Neural progenitor cell (in vitro differentiated cells): ENCODE data around the gene FAM13B. TPM values are rescaled to one million over a fixed set of nuclear protein-coding genes. Genes with fewer than 3 reads are reported as not detected.

Experiments
- DNase-seq: peaks from one replicate; pipeline ENCODE4 v3.0.0-alpha.2; 2016; ENCODE audit warnings: low spot score
- H2AFZ ChIP-seq: fragments of 200-600 bp; sonication (generic); replicated peaks from 2 replicates; pipeline ENCODE4 v1.6.1; 2016; ENCODE audit warnings: antibody characterized with exemption
- H3F3A ChIP-seq: fragments of 200-600 bp; sonication (generic); 2 replicates; pipeline ENCODE4 v1.6.1; 2016; ENCODE audit warnings: antibody characterized with exemption, low read depth
- H3K27ac ChIP-seq: fragments of 200-600 bp; sonication (generic); 2 replicates; pipeline ENCODE4 v1.5.1; 2016; ENCODE audit warnings: mild to moderate bottlenecking
- H3K27me3 ChIP-seq: fragments of 200-600 bp; sonication (generic); 2 replicates; pipeline ENCODE4 v1.6.1; 2016; ENCODE audit warnings: mild to moderate bottlenecking, moderate library complexity
- H3K36me3 ChIP-seq: fragments of 200-600 bp; sonication (generic); 2 replicates; pipeline ENCODE4 v1.5.1; 2016
- H3K4me1 ChIP-seq: fragments of 200-600 bp; sonication (generic); 2 replicates; pipeline ENCODE4 v1.6.1; 2016; ENCODE audit warnings: mixed run types
- H3K4me2 ChIP-seq: fragments of 200-600 bp; sonication (generic); 2 replicates; pipeline ENCODE4 v1.6.1; 2016
- H3K4me3 ChIP-seq: fragments of 200-600 bp; sonication (generic); 2 replicates; pipeline ENCODE4 v1.5.1; 2016
- H3K79me2 ChIP-seq: fragments of 200-600 bp; sonication (generic); 2 replicates; pipeline ENCODE4 v1.6.1; 2016; ENCODE audit warnings: low read depth
- H3K9ac ChIP-seq: fragments of 200-600 bp; sonication (generic); 2 replicates; pipeline ENCODE4 v1.6.1; 2016
- H3K9me3 ChIP-seq: fragments of 200-600 bp; sonication (generic); 2 replicates; pipeline ENCODE4 v1.5.1; 2016; ENCODE audit warnings: low read depth
- H4K20me1 ChIP-seq: fragments of 200-600 bp; sonication (generic); 2 replicates; pipeline ENCODE4 v1.6.1; 2016; ENCODE audit warnings: low read depth
- H3K27ac Mint-ChIP-seq: 3 replicates; pipeline ENCODE4 v1.8.0; 2021; ENCODE audit warnings: mixed read lengths
- H3K27me3 Mint-ChIP-seq: 2 replicates; pipeline ENCODE4 v1.8.0; 2022; ENCODE audit warnings: low read depth, mild to moderate bottlenecking, inconsistent platforms, moderate library complexity, mixed read lengths; ENCODE audit not compliant: insufficient read depth
- H3K36me3 Mint-ChIP-seq: 3 replicates; pipeline ENCODE4 v1.8.0; 2021; ENCODE audit warnings: mixed read lengths
- H3K4me1 Mint-ChIP-seq: 3 replicates; pipeline ENCODE4 v1.8.0; 2021; ENCODE audit warnings: mixed read lengths
- H3K4me3 Mint-ChIP-seq: 3 replicates; pipeline ENCODE4 v1.8.0; 2021; ENCODE audit warnings: mild to moderate bottlenecking, moderate library complexity, mixed read lengths
- H3K9me3 Mint-ChIP-seq: 3 replicates; pipeline ENCODE4 v1.8.0; 2020; ENCODE audit warnings: mixed read lengths
- EZH2 ChIP-seq: fragments of 200-600 bp; sonication (generic); IDR thresholded peaks from 2 replicates; pipeline ENCODE4 v1.6.1; 2017; ENCODE audit warnings: antibody characterized with exemption, mild to moderate bottlenecking, moderate library complexity
- EZH2phosphoT487 ChIP-seq: fragments of 200-600 bp; sonication (generic); IDR thresholded peaks from 2 replicates; pipeline ENCODE4 v1.6.1; 2017; ENCODE audit warnings: antibody characterized with exemption
- total RNA-seq: library from RNA; depleted of rRNA; stranded (reverse); fragments of >200 nt; gene quantifications from 2 replicates; pipeline ENCODE4 v1.2.3, GENCODE V29; 2015; ENCODE audit warnings: low replicate concordance
- TF ChIP-seq, protein P1 (sequence below): fragments of 200-600 bp; sonication (generic); IDR thresholded peaks from 2 replicates; pipeline ENCODE4 v1.5.1; 2017; ENCODE audit warnings: antibody characterized with exemption, mild to moderate bottlenecking

The FAM13B gene
- total RNA-seq, 1 donor from 2014 or later = 41.7 TPM

DNA sequence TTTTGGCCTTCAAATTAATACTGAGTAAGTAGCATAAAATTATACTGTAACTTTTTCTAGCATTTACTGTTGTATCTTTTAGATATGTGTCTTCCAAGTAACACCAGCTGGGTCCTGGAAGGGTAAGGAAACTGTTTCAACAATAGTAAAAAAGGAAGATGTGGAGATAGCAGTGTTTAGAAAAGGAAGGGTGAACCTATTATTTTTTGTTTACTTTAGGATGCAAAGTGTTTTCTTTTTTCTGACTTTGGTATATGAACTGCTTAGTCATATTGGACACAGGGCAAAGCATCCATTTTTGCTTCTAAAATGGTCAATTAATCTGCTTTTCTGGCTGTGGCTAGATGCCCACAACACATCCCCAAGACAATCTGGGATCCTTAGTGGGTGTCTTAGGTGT lies 138.3 kb downstream of the FAM13B start:
- Histone ChIP-seq H3K79me2 (no peaks in the 10 kb centered on the region), H2AFZ (no peak overlapping the region), H3K9me3 (no peaks in the 10 kb centered on the region), H3K4me3 (no peak overlapping the region), H3K27me3 (no peaks in the 10 kb centered on the region), H3K9ac (no peak overlapping the region), H3F3A (no peaks in the 10 kb centered on the region), H3K27ac (no peak overlapping the region), H4K20me1 (no peaks in the 10 kb centered on the region), H3K4me2 (no peak overlapping the region), H3K4me1 (no peaks in the 10 kb centered on the region), H3K36me3 (no peaks in the 10 kb centered on the region)
- H3K4me3 Mint-ChIP-seq = no peak overlapping the region
- no peaks in the 10 kb centered on the region for H3K36me3 Mint-ChIP-seq
- H3K27ac Mint-ChIP-seq = no peak overlapping the region
- DNase-seq = no peak
- H3K4me1 Mint-ChIP-seq = no peaks in the 10 kb centered on the region
- H3K27me3 Mint-ChIP-seq = no peaks in the 10 kb centered on the region
- no peak for TF ChIP-seq EZH2phosphoT487
- TF ChIP-seq, protein P1, sequence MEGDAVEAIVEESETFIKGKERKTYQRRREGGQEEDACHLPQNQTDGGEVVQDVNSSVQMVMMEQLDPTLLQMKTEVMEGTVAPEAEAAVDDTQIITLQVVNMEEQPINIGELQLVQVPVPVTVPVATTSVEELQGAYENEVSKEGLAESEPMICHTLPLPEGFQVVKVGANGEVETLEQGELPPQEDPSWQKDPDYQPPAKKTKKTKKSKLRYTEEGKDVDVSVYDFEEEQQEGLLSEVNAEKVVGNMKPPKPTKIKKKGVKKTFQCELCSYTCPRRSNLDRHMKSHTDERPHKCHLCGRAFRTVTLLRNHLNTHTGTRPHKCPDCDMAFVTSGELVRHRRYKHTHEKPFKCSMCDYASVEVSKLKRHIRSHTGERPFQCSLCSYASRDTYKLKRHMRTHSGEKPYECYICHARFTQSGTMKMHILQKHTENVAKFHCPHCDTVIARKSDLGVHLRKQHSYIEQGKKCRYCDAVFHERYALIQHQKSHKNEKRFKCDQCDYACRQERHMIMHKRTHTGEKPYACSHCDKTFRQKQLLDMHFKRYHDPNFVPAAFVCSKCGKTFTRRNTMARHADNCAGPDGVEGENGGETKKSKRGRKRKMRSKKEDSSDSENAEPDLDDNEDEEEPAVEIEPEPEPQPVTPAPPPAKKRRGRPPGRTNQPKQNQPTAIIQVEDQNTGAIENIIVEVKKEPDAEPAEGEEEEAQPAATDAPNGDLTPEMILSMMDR = no peak
- no peaks in the 10 kb centered on the region for H3K9me3 Mint-ChIP-seq

DNA sequence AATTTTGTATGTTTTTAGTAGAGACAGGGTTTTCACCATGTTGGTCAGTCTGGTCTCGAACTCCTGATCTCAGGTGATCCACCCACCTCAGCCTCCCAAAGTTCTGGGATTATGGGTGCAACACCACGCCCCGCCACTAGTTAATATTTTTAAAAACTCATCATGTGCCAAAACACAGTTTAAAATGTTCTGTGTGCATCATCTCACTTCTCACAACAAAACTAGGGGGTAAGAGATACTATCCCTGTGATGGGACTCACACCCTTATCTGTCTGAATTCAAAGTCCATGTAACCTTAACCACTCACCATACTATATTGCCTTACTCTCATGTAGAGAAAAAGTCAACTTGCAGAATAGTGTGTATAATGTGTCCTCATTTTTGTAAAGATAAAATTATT lies 141.0 kb downstream of the FAM13B start:
- Mint-ChIP-seq H3K4me3 (no peak overlapping the region), H3K27me3 (no peaks in the 10 kb centered on the region), H3K27ac (no peak overlapping the region), H3K9me3 (no peaks in the 10 kb centered on the region), H3K36me3 (no peaks in the 10 kb centered on the region), H3K4me1 (peaks cover 16% of the 10 kb centered on the region)
- Histone ChIP-seq H3K4me1 (peaks cover 8% of the 10 kb centered on the region), H3K27me3 (no peaks in the 10 kb centered on the region), H3K4me2 (no peak overlapping the region), H3K36me3 (no peaks in the 10 kb centered on the region), H3F3A (peaks cover 13% of the 10 kb centered on the region), H3K9me3 (no peaks in the 10 kb centered on the region), H3K27ac (no peak overlapping the region), H3K4me3 (no peak overlapping the region), H4K20me1 (no peaks in the 10 kb centered on the region), H3K79me2 (no peaks in the 10 kb centered on the region), H2AFZ (no peak overlapping the region), H3K9ac (no peak overlapping the region)
- DNase-seq = no peak
- no peak for TF ChIP-seq EZH2phosphoT487
- TF ChIP-seq, protein P1 = peak; percentile 28

DNA sequence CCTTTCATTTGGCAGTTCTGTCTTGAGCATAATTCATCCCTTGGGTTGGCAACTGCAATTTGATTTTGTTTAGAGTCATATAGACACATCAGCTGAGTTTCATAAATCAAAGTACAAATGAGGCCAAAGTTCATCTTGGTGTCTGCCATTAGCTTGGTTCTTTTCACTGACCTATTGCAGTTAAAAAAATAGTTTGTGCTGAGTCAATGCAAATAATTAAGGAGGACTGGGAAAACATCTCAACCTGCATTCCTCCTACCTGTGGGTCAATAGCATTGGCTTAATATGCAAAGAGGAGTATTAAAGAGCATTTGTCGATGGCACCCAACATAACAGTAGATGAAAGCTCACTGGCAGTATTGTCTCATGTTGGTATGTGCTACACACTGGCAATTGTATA lies 142.0 kb downstream of the FAM13B start:
- no peaks in the 10 kb centered on the region for H3K36me3 ChIP-seq
- no peak overlapping the region for H3K4me3 ChIP-seq
- no peaks in the 10 kb centered on the region for H3K27me3 Mint-ChIP-seq

More for the DNA sequence above, 142.0 kb downstream of the FAM13B start:
- H4K20me1 ChIP-seq = no peaks in the 10 kb centered on the region
- no peaks in the 10 kb centered on the region for H3K9me3 Mint-ChIP-seq
- H3K9me3 ChIP-seq = no peaks in the 10 kb centered on the region
- no peaks in the 10 kb centered on the region for H3K79me2 ChIP-seq
- no peak for TF ChIP-seq EZH2phosphoT487
- TF ChIP-seq, protein P1 = no peak
- no peak for TF ChIP-seq EZH2
- H3K9ac ChIP-seq = no peak overlapping the region
- H3K4me3 Mint-ChIP-seq = no peak overlapping the region
- peaks cover 13% of the 10 kb centered on the region for H3F3A ChIP-seq
- no peak for DNase-seq
- no peak overlapping the region for H3K27ac ChIP-seq
- no peaks in the 10 kb centered on the region for H3K27me3 ChIP-seq
- no peaks in the 10 kb centered on the region for H3K36me3 Mint-ChIP-seq
- H3K27ac Mint-ChIP-seq = no peak overlapping the region
- H3K4me1 Mint-ChIP-seq = peaks cover 19% of the 10 kb centered on the region
- H2AFZ ChIP-seq = no peak overlapping the region
- H3K4me1 ChIP-seq = peaks cover 8% of the 10 kb centered on the region
- no peak overlapping the region for H3K4me2 ChIP-seq
